HepG2 (cell line): Measurements from ENCODE around the gene PLIN4. TPM values are rescaled to one million over a fixed set of nuclear protein-coding genes. Genes with fewer than 3 reads are reported as not detected.

Experiments used
- AKAP8 ChIP-seq: sonication (generic); formaldehyde crosslinking; IDR thresholded peaks from 2 replicates; pipeline ENCODE4 v1.5.1; 2020; ENCODE audit warnings: mild to moderate bottlenecking, missing genetic modification reagents
- CENPBD1 ChIP-seq: sonication (generic); formaldehyde crosslinking; IDR thresholded peaks from 2 replicates; pipeline ENCODE4 v1.8.0; 2022; ENCODE audit warnings: missing genetic modification reagents, low read depth, mild to moderate bottlenecking, borderline replicate concordance
- CSRNP2 ChIP-seq: sonication (generic); formaldehyde crosslinking; conservative IDR thresholded peaks from 2 replicates; pipeline ENCODE4 v1.8.0; 2022; ENCODE audit warnings: low read depth, missing genetic modification reagents
- DMTF1 ChIP-seq: sonication (generic); formaldehyde crosslinking; IDR thresholded peaks from 2 replicates; pipeline ENCODE4 v1.4.0; 2020; ENCODE audit warnings: mild to moderate bottlenecking, missing genetic modification reagents
- JUND ChIP-seq: sonication (generic); formaldehyde crosslinking; IDR thresholded peaks from 2 replicates; pipeline ENCODE4 v1.8.0; 2022; ENCODE audit warnings: mild to moderate bottlenecking, missing genetic modification reagents
- MIER3 ChIP-seq: IDR thresholded peaks from 2 replicates; pipeline ENCODE4 v1.6.1; 2016; ENCODE audit warnings: missing compliant biosample characterization, borderline replicate concordance
- TCF7L2 ChIP-seq: IDR thresholded peaks from 2 replicates; pipeline ENCODE4 v1.6.1; 2011; ENCODE audit warnings: mild to moderate bottlenecking, low read depth, low read length, moderate library complexity
- TSC22D2 ChIP-seq: sonication (generic); formaldehyde crosslinking; IDR thresholded peaks from 2 replicates; pipeline ENCODE4 v1.5.1; 2020; ENCODE audit warnings: missing genetic modification reagents, mild to moderate bottlenecking, borderline replicate concordance
- XRCC5 ChIP-seq: fragments of 200-400 bp; formaldehyde crosslinking; optimal IDR thresholded peaks from 2 replicates; pipeline ENCODE3; 2017; ENCODE audit warnings: mild to moderate bottlenecking, low read length
- ZNF232 ChIP-seq: sonication (generic); formaldehyde crosslinking; IDR thresholded peaks from 2 replicates; pipeline ENCODE4 v1.4.0; 2020; ENCODE audit warnings: missing genetic modification reagents, borderline replicate concordance
- ZNF362 ChIP-seq: sonication (generic); formaldehyde crosslinking; IDR thresholded peaks from 2 replicates; pipeline ENCODE4 v1.4.0; 2020; ENCODE audit warnings: missing genetic modification reagents, mild to moderate bottlenecking, borderline replicate concordance
- ZNF777 ChIP-seq: sonication (generic); formaldehyde crosslinking; IDR thresholded peaks from 2 replicates; pipeline ENCODE4 v1.4.0; 2020; ENCODE audit warnings: missing genetic modification reagents
- ZNF792 ChIP-seq: IDR thresholded peaks from 2 replicates; pipeline ENCODE4 v1.6.1; 2016
- polyA plus RNA-seq, 8 experiments: library from polyadenylated mRNA; depleted of rRNA in 3 of 8; stranded (reverse) in 7 of 8; unstranded in 1 of 8; fragments of >200 nt; fragmentation: Illumina TruSeq in 4 of 8; extraction: Trizol in 4 of 8; gene quantifications; 2 replicates each; pipeline versions ENCODE4 v1.2.1 to v1.2.3, GENCODE V29; 2011 to 2016; ENCODE audit warnings: low read depth in 4 of 8, missing spikeins in 1 of 8, mixed read lengths in 1 of 8; ENCODE audit not compliant: insufficient read depth in 1 of 8
- total RNA-seq, 5 experiments: library from RNA; depleted of rRNA; stranded (reverse); fragments of >200 nt; fragmentation: Illumina TruSeq; extraction: Trizol; gene quantifications; 2 replicates each; pipeline ENCODE4 v1.2.3, GENCODE V29; 2016; ENCODE audit warnings: low read depth in 1 of 5
- TF ChIP-seq, protein P1 (sequence below): sonication (generic); formaldehyde crosslinking; IDR thresholded peaks from 2 replicates; pipeline ENCODE4 v1.4.0; 2020; ENCODE audit warnings: mild to moderate bottlenecking, missing genetic modification reagents

The PLIN4 gene
- total and polyA plus RNA-seq, 2 of the 13 experiments (the other 11 are each of a cell fraction or from before 2014, with no cell fraction given) = 1.1 to 1.3 TPM

- TF ChIP-seq, protein P1, sequence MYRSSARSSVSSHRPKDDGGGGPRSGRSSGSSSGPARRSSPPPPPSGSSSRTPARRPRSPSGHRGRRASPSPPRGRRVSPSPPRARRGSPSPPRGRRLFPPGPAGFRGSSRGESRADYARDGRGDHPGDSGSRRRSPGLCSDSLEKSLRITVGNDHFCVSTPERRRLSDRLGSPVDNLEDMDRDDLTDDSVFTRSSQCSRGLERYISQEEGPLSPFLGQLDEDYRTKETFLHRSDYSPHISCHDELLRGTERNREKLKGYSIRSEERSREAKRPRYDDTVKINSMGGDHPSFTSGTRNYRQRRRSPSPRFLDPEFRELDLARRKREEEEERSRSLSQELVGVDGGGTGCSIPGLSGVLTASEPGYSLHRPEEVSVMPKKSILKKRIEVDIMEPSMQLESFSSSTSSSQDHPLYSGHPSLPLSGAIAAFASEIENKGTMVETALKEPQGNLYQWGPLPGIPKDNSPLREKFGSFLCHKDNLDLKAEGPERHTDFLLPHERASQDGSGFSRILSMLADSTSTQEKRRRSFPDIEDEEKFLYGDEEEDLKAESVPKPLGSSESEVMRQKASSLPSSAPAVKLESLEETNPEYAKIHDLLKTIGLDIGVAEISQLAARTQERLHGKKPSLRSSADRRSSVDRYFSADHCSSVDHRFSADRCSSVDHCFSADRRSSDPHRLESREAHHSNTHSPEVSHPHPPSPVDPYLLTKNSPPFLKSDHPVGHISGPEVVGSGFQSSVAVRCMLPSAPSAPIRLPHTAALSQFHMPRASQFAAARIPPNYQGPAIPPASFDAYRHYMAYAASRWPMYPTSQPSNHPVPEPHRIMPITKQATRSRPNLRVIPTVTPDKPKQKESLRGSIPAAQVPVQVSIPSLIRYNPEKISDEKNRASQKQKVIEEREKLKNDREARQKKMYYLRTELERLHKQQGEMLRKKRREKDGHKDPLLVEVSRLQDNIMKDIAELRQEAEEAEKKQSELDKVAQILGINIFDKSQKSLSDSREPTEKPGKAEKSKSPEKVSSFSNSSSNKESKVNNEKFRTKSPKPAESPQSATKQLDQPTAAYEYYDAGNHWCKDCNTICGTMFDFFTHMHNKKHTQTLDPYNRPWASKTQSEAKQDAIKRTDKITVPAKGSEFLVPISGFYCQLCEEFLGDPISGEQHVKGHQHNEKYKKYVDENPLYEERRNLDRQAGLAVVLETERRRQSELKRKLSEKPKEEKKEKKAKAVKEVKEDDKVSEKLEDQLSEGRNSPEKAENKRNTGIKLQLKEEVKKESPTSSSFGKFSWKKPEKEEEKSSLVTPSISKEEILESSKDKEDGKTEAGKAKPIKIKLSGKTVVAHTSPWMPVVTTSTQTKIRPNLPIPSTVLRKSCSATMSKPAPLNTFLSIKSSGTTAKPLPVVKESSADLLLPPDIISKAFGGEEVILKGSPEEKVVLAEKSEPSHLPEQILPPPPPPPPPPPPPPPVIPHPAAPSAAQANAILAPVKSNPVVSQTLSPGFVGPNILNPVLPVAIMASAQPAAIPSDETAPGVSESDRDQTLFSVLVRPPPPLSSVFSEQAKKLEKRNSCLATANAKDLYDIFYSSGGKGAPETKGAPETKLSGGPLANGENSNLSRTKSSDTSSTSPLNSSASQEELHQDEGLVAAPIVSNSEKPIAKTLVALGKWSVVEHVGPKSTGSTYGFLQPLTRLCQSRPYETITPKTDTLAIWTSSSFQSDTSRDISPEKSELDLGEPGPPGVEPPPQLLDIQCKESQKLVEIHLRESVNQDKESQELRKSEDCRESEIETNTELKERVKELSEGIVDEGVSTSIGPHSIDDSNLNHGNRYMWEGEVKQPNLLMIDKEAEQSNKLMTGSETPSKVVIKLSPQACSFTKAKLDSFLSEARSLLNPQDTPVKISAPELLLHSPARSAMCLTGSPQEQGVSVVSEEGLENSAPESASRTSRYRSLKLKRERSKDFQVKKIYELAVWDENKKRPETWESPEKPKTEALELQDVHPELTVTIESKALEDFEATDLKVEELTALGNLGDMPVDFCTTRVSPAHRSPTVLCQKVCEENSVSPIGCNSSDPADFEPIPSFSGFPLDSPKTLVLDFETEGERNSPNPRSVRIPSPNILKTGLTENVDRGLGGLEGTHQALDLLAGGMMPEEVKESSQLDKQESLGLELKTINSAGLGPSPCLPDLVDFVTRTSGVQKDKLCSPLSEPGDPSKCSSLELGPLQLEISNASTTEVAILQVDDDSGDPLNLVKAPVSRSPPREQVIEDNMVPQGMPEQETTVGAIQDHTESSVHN (CRISPR knock-in tag) = no peak
- no peak for TF ChIP-seq TSC22D2 (CRISPR knock-in tag)
- TF ChIP-seq DMTF1 (CRISPR knock-in tag) = no peak
- TF ChIP-seq ZNF362 (CRISPR knock-in tag) = 0 out of 2 replicates have a peak, but pooled peaks have one; percentile 18
- TF ChIP-seq TCF7L2 = no peak
- no peak for TF ChIP-seq CSRNP2 (CRISPR knock-in tag)
- TF ChIP-seq ZNF792 (CRISPR knock-in tag) = 0 out of 2 replicates have a peak, but pooled peaks have one; percentile 41
- TF ChIP-seq MIER3 (CRISPR knock-in tag) = no peak
- TF ChIP-seq CENPBD1 (CRISPR knock-in tag) = no peak
- TF ChIP-seq ZNF232 (CRISPR knock-in tag) = 0 out of 2 replicates have a peak, but pooled peaks have one; percentile 67
- no peak for TF ChIP-seq JUND
- TF ChIP-seq ZNF777 = no peak
- peak; percentile 71 for TF ChIP-seq XRCC5
- TF ChIP-seq AKAP8 = 0 out of 2 replicates have a peak, but pooled peaks have one; percentile 28
Measured at GRCh38 chr19:4523306-4524110, 5.2 kb upstream of the PLIN4 start (continued).
